Progenitor cell of endocrine pancreas (in vitro differentiated cells): ENCODE data around the gene NDST1. TPM values are rescaled to one million over a fixed set of nuclear protein-coding genes. Genes with fewer than 3 reads are reported as not detected.

Experiments used
- DNase-seq: peaks from one replicate; pipeline ENCODE4 v3.0.0; 2021; ENCODE audit warnings: low spot score; ENCODE audit not compliant: unreplicated experiment
- H3K27ac Mint-ChIP-seq: 2 replicates; pipeline ENCODE4 v1.8.0; 2021; ENCODE audit warnings: mild to moderate bottlenecking, moderate library complexity, mixed read lengths
- H3K27me3 Mint-ChIP-seq: 2 replicates; pipeline ENCODE4 v1.8.0; 2021; ENCODE audit warnings: mixed read lengths
- H3K36me3 Mint-ChIP-seq: 2 replicates; pipeline ENCODE4 v1.8.0; 2022; ENCODE audit warnings: mixed read lengths; ENCODE audit not compliant: insufficient read depth
- H3K4me1 Mint-ChIP-seq: 2 replicates; pipeline ENCODE4 v1.8.0; 2021; ENCODE audit warnings: low read depth, mixed read lengths
- H3K4me3 Mint-ChIP-seq: 2 replicates; pipeline ENCODE4 v1.8.0; 2021; ENCODE audit warnings: low read depth, mild to moderate bottlenecking, moderate library complexity, mixed read lengths
- H3K9me3 Mint-ChIP-seq: 2 replicates; pipeline ENCODE4 v1.8.0; 2021; ENCODE audit warnings: low read depth, mixed read lengths
- CTCF ChIP-seq: fragments of 200-600 bp; sonication (generic); IDR thresholded peaks from one replicate; pipeline ENCODE4 v1.5.0; 2021; ENCODE audit warnings: antibody characterized with exemption, mild to moderate bottlenecking; ENCODE audit not compliant: unreplicated experiment
- total RNA-seq: library from RNA; stranded (reverse); gene quantifications from 2 replicates; pipeline ENCODE4 v1.2.1, GENCODE V29; 2021

The NDST1 gene
- total RNA-seq, 1 donor from 2014 or later = 169 TPM

DNA sequence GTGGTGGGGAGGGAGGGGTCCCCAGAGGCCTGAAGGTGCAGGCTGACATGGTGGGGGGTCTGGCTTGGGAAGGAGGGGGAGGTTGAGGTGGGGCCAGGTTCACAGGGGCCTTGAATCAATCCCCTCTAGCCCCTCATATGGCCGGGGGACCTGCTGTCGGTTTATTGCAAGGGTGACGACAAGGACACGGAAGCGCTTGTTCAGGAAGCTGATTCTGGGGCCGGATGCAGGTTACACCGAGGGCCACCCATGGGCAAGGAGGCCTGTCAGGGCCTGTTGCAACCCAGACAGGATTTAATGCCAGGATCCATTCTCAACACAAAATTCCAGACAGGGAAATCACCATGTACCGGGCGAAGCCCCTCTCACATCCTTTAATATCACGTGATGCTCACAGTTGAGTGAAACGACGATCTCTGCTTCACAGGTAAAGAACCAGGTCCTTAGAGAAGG lies 90.9 kb downstream of the NDST1 start:
- Mint-ChIP-seq H3K9me3 (no peaks in the 10 kb centered on the region), H3K27me3 (no peaks in the 10 kb centered on the region), H3K4me1 (peaks cover 10% of the 10 kb centered on the region), H3K27ac (no peak overlapping the region), H3K36me3 (no peaks in the 10 kb centered on the region), H3K4me3 (no peak overlapping the region)
- DNase-seq = no peak
- TF ChIP-seq CTCF = no peak

DNA sequence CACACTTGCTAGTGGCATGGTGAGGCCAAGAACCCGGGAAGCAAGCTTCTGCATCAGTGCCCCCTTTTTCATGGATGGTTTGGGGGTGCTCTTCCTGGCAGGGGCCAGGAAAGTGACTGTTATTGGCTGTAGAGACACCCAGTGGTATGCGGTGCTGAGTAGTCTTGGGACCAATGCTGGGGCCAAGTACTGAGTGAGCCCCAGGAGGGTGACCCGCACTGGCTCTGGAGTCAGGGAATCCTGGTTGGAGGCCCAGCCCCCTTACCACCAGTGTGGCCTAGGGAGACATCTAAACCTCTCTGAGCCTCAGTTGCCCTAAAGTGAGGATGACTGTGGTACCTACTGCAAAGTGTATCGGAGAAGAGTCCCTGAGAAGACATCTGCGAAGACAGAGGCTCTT lies 91.3 kb downstream of the NDST1 start:
- Mint-ChIP-seq H3K27me3 (no peaks in the 10 kb centered on the region), H3K4me1 (peaks cover 10% of the 10 kb centered on the region), H3K4me3 (no peak overlapping the region), H3K9me3 (no peaks in the 10 kb centered on the region), H3K36me3 (no peaks in the 10 kb centered on the region), H3K27ac (no peak overlapping the region)
- TF ChIP-seq CTCF = no peak
- DNase-seq = no peak

GRCh38 chr5:150599917-150600511 lies 92.1 kb downstream of the NDST1 start:
- Mint-ChIP-seq H3K9me3 (no peaks in the 10 kb centered on the region), H3K27me3 (no peaks in the 10 kb centered on the region), H3K4me3 (no peak overlapping the region), H3K36me3 (no peaks in the 10 kb centered on the region), H3K27ac (no peak overlapping the region), H3K4me1 (peaks cover 9% of the 10 kb centered on the region)
- no peak for DNase-seq
- no peak for TF ChIP-seq CTCF

DNA sequence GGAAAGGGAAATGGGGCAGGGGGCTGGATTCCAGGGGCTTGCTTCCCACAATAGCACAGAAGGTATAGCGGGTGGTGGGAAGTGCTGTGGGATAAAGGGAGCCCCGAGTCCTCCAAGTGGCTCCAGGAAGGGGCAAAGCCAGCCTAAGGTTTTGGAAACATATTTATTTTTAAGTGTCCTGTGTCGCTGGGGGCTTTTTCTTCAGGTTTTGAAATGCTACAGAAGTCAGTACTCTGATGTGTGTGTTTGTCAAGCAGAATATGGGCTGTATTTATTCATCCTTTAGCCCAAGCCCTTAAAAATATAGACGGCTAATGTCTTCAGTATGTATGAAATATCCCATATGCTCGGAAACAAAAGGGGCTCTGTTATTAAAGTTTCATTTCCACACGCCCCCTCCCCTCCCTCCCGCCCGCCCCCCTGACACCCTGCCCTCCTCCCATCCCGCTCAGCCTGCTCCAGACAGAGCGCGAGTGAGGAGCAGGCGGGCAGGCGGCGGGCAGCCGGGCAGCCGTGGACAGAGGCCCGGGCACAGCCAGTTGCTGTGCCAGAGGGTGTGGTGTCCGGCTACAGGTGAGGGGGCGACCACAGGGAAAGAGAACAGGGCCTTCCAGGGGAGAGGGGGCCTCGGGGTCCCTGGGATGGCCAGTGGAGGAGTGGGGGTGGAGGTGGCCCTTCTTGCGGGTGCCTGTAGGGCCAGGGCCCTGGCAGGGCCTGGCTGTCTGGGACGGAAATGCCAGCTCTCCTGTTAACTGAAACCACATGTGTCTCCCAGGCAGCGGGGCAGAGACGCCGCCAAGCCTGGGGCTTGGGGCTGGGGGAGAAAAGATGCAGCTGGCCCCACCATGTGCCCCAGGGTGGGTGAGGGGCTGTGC lies 92.9 kb downstream of the NDST1 start:
- Mint-ChIP-seq H3K9me3 (no peaks in the 10 kb centered on the region), H3K4me1 (peaks cover 12% of the 10 kb centered on the region), H3K27me3 (no peaks in the 10 kb centered on the region), H3K36me3 (no peaks in the 10 kb centered on the region), H3K27ac (no peak overlapping the region), H3K4me3 (no peak overlapping the region)
- DNase-seq = no peak
- TF ChIP-seq CTCF = no peak

GRCh38 chr5:150601491-150602345 lies 93.8 kb downstream of the NDST1 start:
- TF ChIP-seq CTCF = no peak
- Mint-ChIP-seq H3K36me3 (no peaks in the 10 kb centered on the region), H3K27ac (no peak overlapping the region), H3K9me3 (no peaks in the 10 kb centered on the region), H3K4me1 (peaks cover 7% of the 10 kb centered on the region), H3K27me3 (no peaks in the 10 kb centered on the region), H3K4me3 (no peak overlapping the region)
- no peak for DNase-seq
